ENCODE results near the gene C20orf202. TPM values are rescaled to one million over a fixed set of nuclear protein-coding genes. Genes with fewer than 3 reads are reported as not detected.

Gene C20orf202
- total and polyA plus RNA-seq, 9 of the 15 experiments (the other 6 are each of a cell fraction or from before 2014, with no cell fraction given): 0.03 to 0.24 (median 0.15) TPM; not detected in 4

- TF ChIP-seq ZNF609 (CRISPR knock-in tag; IDR thresholded peaks at IDR 0.05; ENCODE audit: borderline replicate concordance) (no peak), CBFA2T2 (conservative IDR thresholded peaks at IDR 0.05) (peak; percentile 81), E2F5 (CRISPR knock-in tag; IDR thresholded peaks at IDR 0.05) (no peak), PCBP2 (IDR thresholded peaks at IDR 0.05; ENCODE audit: low read depth, low read length, poor library complexity, severe bottlenecking) (no peak), SLC30A9 (CRISPR knock-in tag; IDR thresholded peaks at IDR 0.05) (no peak), MCM5 (IDR thresholded peaks at IDR 0.05; ENCODE audit: low read depth) (no peak), TOE1 (IDR thresholded peaks at IDR 0.05; ENCODE audit: borderline replicate concordance) (peak; percentile 64), TOE1 (CRISPR knock-in tag; IDR thresholded peaks at IDR 0.05; ENCODE audit: borderline replicate concordance, low read depth) (no peak), PREB (CRISPR knock-in tag; IDR thresholded peaks at IDR 0.05) (no peak), ZEB2 (IDR thresholded peaks at IDR 0.05) (peak; percentile 64), TAF1 (IDR thresholded peaks at IDR 0.05; ENCODE audit: control insufficient read depth, extremely low read depth, insufficient read depth, low read length, severe bottlenecking) (no peak), ZNF316 (IDR thresholded peaks at IDR 0.05) (peak; percentile 44; the same call in 1 of the 2 replicates), ADNP (tag; IDR thresholded peaks at IDR 0.05) (no peak), PHF21A (IDR thresholded peaks at IDR 0.05; ENCODE audit: borderline replicate concordance, low read depth) (0 out of 2 replicates have a peak, but pooled peaks have one; percentile 14), ARID3A (IDR thresholded peaks at IDR 0.05; ENCODE audit: borderline replicate concordance, low read depth, low read length) (peak; percentile 89), MAFK (IDR thresholded peaks at IDR 0.05; ENCODE audit: low read length) (no peak)
- TF ChIP-seq, protein P1, sequence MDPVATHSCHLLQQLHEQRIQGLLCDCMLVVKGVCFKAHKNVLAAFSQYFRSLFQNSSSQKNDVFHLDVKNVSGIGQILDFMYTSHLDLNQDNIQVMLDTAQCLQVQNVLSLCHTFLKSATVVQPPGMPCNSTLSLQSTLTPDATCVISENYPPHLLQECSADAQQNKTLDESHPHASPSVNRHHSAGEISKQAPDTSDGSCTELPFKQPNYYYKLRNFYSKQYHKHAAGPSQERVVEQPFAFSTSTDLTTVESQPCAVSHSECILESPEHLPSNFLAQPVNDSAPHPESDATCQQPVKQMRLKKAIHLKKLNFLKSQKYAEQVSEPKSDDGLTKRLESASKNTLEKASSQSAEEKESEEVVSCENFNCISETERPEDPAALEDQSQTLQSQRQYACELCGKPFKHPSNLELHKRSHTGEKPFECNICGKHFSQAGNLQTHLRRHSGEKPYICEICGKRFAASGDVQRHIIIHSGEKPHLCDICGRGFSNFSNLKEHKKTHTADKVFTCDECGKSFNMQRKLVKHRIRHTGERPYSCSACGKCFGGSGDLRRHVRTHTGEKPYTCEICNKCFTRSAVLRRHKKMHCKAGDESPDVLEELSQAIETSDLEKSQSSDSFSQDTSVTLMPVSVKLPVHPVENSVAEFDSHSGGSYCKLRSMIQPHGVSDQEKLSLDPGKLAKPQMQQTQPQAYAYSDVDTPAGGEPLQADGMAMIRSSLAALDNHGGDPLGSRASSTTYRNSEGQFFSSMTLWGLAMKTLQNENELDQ (CRISPR knock-in tag; IDR thresholded peaks at IDR 0.05; ENCODE audit: borderline replicate concordance): no peak
These were observed 15.6 kb upstream of the C20orf202 start (continued) for GRCh38 chr20:1187605-1188171.
